ENCODE results near the gene AREL1.

- TF ChIP-seq, protein P1, sequence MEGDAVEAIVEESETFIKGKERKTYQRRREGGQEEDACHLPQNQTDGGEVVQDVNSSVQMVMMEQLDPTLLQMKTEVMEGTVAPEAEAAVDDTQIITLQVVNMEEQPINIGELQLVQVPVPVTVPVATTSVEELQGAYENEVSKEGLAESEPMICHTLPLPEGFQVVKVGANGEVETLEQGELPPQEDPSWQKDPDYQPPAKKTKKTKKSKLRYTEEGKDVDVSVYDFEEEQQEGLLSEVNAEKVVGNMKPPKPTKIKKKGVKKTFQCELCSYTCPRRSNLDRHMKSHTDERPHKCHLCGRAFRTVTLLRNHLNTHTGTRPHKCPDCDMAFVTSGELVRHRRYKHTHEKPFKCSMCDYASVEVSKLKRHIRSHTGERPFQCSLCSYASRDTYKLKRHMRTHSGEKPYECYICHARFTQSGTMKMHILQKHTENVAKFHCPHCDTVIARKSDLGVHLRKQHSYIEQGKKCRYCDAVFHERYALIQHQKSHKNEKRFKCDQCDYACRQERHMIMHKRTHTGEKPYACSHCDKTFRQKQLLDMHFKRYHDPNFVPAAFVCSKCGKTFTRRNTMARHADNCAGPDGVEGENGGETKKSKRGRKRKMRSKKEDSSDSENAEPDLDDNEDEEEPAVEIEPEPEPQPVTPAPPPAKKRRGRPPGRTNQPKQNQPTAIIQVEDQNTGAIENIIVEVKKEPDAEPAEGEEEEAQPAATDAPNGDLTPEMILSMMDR (IDR thresholded peaks at IDR 0.05; ENCODE audit: control extremely low read depth in 1 of 3, insufficient read depth in 1 of 3, low read depth in 1 of 3, low read length in 3 of 3), result no peak
- TF ChIP-seq POLR2A (IDR thresholded peaks at IDR 0.05; ENCODE audit: control extremely low read depth in 1 of 2, low read depth in 2 of 2, low read length in 2 of 2), result no peak
- TF ChIP-seq GABPA (IDR thresholded peaks at IDR 0.05; ENCODE audit: borderline replicate concordance, insufficient read depth, low read length), result no peak
These were observed 34.4 kb upstream of the AREL1 start for GRCh38 chr14:74747237-74747636.
